Spleen (tissue), 7 donors: Measurements from ENCODE around the gene ARHGAP19.
"Not testable (repeated sequence)": the region's sequence is repeated elsewhere in the genome, so short reads cannot be mapped to it uniquely, and the experiment has no call there.

ENCODE experiments used
- CTCF ChIP-seq, 11 experiments: fragments of 200-600 bp in 7 of 11; fragments of 450-650 bp in 4 of 11; sonication (generic) in 4 of 11; IDR thresholded peaks in 8 of 11; conservative IDR thresholded peaks in 3 of 11; 1 replicate in 7 of 11; 2 replicates in 4 of 11; pipeline versions ENCODE4 v1.4.0 to v1.8.0; 2016 to 2021; ENCODE audit warnings: antibody characterized with exemption in 11 of 11, inconsistent platforms in 4 of 11, mild to moderate bottlenecking in 1 of 11
- POLR2A ChIP-seq, 3 donors: fragments of 450-650 bp; IDR thresholded peaks; one replicate each; pipeline ENCODE4 v1.5.1; 2017; ENCODE audit warnings: antibody characterized with exemption in 3 of 3, mild to moderate bottlenecking in 1 of 3
- POLR2AphosphoS5 ChIP-seq, 3 donors: sonication (generic); formaldehyde crosslinking; IDR thresholded peaks; one replicate each; pipeline ENCODE4 v1.5.1; 2017; ENCODE audit warnings: antibody characterized with exemption in 3 of 3
- donor health status: DM: no; HTN: no; CAD: no; lungs with moderate emphysema.
- donor health status: DM: no; HTN: no; CAD: no.
- donor health status: DM: no; HTN: no; CAD: no.

DNA sequence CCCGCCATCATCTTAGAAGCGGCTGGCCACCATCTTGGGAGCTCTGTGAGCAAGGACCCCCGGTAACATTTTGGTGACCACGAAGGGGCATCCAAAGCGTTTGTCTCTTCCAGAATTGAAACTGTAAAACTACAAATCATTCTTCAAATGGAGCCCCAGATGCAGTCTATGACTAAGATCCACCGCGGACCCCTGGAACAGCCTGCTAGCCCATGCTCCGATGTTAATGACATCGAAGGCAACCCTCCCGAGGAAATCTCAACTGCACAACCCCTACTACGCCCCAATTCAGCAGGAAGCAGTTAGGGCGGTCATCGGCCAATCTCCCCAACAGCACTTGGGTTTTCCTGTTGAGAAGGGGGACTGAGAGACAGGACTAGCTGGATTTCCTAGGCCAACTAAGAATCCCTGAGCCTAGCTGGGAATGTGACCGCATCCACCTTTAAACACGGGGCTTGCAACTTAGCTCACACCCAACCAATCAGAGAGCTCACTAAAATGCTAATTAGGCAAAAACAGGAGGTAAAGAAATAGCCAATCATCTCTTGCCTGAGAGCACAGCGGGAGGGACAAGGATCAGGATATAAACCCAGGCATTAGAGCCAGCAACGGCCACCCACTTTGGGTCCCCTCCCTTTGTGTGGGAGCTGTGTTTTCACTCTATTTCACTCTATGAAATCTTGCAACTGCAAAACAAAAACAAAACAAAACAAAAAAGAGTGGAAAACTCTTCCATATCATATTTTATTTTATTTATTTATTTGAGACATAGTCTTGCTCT is 1.7 kb downstream of the ARHGAP19 start:
- not testable (repeated sequence) for TF ChIP-seq CTCF (IDR thresholded peaks at IDR 0.05 in 8 of 11, conservative IDR thresholded peaks at IDR 0.05 in 3 of 11); POLR2AphosphoS5 (IDR thresholded peaks at IDR 0.05); POLR2A (IDR thresholded peaks at IDR 0.05)
